Calu3 (cell line): Measurements from ENCODE around the gene FAM43A. TPM values are rescaled to one million over a fixed set of nuclear protein-coding genes. Genes with fewer than 3 reads are reported as not detected.

ENCODE experiments used
- BruUV-seq: library from RNA; stranded (reverse); fragments of 400-500 nt; replicated peaks from 2 replicates; lab custom pipeline; 2021; lab: Mats Ljungman, UMichigan
- CTCF ChIA-PET: fragments of 300-600 bp; sonication (Branson Sonifier 250); formaldehyde crosslinking; loops from one replicate; lab custom pipeline; 2022; ENCODE audit warnings: antibody characterized with exemption; lab: Charles Lee
- DNase-seq: peaks from one replicate; pipeline ENCODE4 v3.0.0; 2022
- H3K27ac Mint-ChIP-seq: one replicate; pipeline ENCODE4 v1.8.0; 2022; ENCODE audit warnings: mixed read lengths; ENCODE audit not compliant: unreplicated experiment
- H3K27me3 Mint-ChIP-seq: one replicate; pipeline ENCODE4 v1.8.0; 2022; ENCODE audit warnings: mixed read lengths; ENCODE audit not compliant: unreplicated experiment
- H3K36me3 Mint-ChIP-seq: one replicate; pipeline ENCODE4 v1.8.0; 2022; ENCODE audit warnings: mild to moderate bottlenecking, moderate library complexity, mixed read lengths; ENCODE audit not compliant: insufficient read depth, unreplicated experiment
- H3K4me1 Mint-ChIP-seq: one replicate; pipeline ENCODE4 v1.8.0; 2022; ENCODE audit warnings: mild to moderate bottlenecking, low read depth, mixed read lengths; ENCODE audit not compliant: unreplicated experiment
- H3K4me3 Mint-ChIP-seq: one replicate; pipeline ENCODE4 v1.8.0; 2022; ENCODE audit warnings: mild to moderate bottlenecking, low read depth, moderate library complexity, mixed read lengths; ENCODE audit not compliant: unreplicated experiment
- H3K9me3 Mint-ChIP-seq: one replicate; pipeline ENCODE4 v1.8.0; 2022; ENCODE audit warnings: low read depth, mixed read lengths; ENCODE audit not compliant: unreplicated experiment
- intact Hi-C: fragments of 100-400 bp; cut with micrococcal nuclease; formaldehyde crosslinking; loops from one replicate; pipeline ENCODE4 v1.10.0; 2022; ENCODE audit not compliant: unreplicated experiment
- total RNA-seq: library from RNA; stranded (reverse); gene quantifications from 2 replicates; pipeline ENCODE4 v1.2.3, GENCODE V29; 2022
- TF ChIP-seq, protein P1 (sequence below): fragments of 200-600 bp; IDR thresholded peaks from one replicate; pipeline ENCODE4 v1.8.0; 2022; ENCODE audit warnings: antibody characterized with exemption; ENCODE audit not compliant: unreplicated experiment

Gene FAM43A
- total RNA-seq, 1 experiment from 2014 or later, result 1.8 TPM

DNA sequence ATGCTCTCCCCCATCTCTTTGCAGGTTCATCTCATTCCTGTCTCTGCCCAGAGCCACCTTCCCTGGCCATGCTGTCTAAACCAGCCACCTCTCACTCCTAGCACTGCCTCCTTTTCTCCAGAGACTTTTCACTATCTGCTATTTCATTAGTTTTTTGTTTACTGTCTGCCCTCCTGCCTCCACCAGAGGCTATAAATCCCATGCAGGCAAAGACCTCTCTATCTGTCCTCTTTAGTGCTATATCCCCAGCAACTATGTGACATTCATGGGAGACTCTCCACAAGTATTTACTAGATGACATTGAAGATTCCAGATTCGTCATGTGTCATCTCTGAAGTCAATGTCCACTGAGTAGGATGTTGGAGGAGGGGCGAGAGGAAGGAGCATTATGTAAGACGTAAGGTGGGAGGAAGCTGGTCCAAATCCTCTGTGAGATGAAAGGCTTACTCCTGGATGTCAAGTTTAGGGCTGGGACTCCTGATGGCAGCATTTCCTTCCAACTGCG is 3.4 kb upstream of the FAM43A start:
- CTCF ChIA-PET, result interaction anchor here (0.5 to 2.7 kb wide), 45 partner anchors 11 to 589 kb away, joined by 3 to 83 read pairs (median 6); partner anchors contain the start of genes LSG1 and XXYLT1
- intact Hi-C loops, result loop anchor here (1.0 to 10.0 kb wide), 7 partner anchors 59 to 833 kb away; no protein-coding TSS in a partner anchor
- peaks cover 27% of the 10 kb centered on the region for H3K36me3 Mint-ChIP-seq
- DNase-seq, result no peak
- peaks cover 39% of the 10 kb centered on the region for H3K27me3 Mint-ChIP-seq
- H3K4me1 Mint-ChIP-seq, result peaks cover 26% of the 10 kb centered on the region
- BruUV-seq, result no TSS peak
- no peaks in the 10 kb centered on the region for H3K9me3 Mint-ChIP-seq
- no peak overlapping the region for H3K27ac Mint-ChIP-seq
- H3K4me3 Mint-ChIP-seq, result no peak overlapping the region
- TF ChIP-seq, protein P1, sequence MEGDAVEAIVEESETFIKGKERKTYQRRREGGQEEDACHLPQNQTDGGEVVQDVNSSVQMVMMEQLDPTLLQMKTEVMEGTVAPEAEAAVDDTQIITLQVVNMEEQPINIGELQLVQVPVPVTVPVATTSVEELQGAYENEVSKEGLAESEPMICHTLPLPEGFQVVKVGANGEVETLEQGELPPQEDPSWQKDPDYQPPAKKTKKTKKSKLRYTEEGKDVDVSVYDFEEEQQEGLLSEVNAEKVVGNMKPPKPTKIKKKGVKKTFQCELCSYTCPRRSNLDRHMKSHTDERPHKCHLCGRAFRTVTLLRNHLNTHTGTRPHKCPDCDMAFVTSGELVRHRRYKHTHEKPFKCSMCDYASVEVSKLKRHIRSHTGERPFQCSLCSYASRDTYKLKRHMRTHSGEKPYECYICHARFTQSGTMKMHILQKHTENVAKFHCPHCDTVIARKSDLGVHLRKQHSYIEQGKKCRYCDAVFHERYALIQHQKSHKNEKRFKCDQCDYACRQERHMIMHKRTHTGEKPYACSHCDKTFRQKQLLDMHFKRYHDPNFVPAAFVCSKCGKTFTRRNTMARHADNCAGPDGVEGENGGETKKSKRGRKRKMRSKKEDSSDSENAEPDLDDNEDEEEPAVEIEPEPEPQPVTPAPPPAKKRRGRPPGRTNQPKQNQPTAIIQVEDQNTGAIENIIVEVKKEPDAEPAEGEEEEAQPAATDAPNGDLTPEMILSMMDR, result no peak

DNA sequence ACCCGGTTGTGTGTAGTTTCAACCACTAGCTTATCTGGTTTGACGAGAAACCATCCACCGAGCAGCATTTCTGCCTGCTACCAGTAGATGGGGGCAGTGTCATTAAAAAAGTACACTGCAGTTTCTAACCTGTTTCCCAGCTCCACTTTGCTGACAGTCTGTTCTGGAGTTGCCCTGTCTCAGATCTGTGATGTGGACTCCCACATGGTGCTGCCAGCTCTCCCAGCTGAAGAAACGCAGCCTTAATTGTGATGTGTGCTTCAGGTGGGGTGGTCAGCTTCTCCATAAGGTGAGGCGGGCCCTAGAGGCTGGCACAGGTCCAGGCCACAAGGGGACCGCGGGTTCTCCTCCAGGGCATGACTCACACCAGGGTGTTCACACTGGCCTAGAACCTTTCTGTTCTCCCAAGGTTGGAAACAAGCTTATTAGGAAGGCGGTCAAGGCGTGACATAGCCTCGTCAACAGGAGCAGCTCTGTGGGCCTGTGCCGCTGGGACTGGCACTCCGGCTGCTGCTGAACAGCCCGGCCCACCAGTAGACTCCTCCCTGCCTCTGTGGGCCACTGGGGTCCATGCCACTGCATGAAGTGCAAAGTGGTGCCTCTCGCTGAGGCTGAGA is 2.9 kb upstream of the FAM43A start:
- peak overlapping the region; percentile 6 for H3K4me3 Mint-ChIP-seq
- no TSS peak for BruUV-seq
- intact Hi-C loops, result loop anchor here (1.0 to 10.0 kb wide), 7 partner anchors 58 to 832 kb away; no protein-coding TSS in a partner anchor
- TF ChIP-seq, protein P1, result peak; percentile 96
- H3K27me3 Mint-ChIP-seq, result peaks cover 41% of the 10 kb centered on the region
- CTCF ChIA-PET, result interaction anchor here (0.5 to 2.7 kb wide), 47 partner anchors 8 to 860 kb away, joined by 3 to 83 read pairs (median 5); partner anchors contain the start of genes LSG1 and XXYLT1
- H3K36me3 Mint-ChIP-seq, result peaks cover 31% of the 10 kb centered on the region
- peaks cover 29% of the 10 kb centered on the region for H3K4me1 Mint-ChIP-seq
- peak; percentile 89 for DNase-seq
- H3K27ac Mint-ChIP-seq, result no peak overlapping the region
- H3K9me3 Mint-ChIP-seq, result no peaks in the 10 kb centered on the region

- H3K4me3 Mint-ChIP-seq, result no peak overlapping the region
- H3K27ac Mint-ChIP-seq, result no peak overlapping the region
- H3K4me1 Mint-ChIP-seq, result peaks cover 29% of the 10 kb centered on the region
- no peak for DNase-seq
- peaks cover 43% of the 10 kb centered on the region for H3K27me3 Mint-ChIP-seq
- TF ChIP-seq, protein P1, result no peak
- no peaks in the 10 kb centered on the region for H3K9me3 Mint-ChIP-seq
- BruUV-seq, result no TSS peak
- CTCF ChIA-PET, result interaction anchor here (0.7 to 2.7 kb wide), 32 partner anchors 8 to 588 kb away, joined by 3 to 83 read pairs (median 6); partner anchors contain the start of genes LSG1 and XXYLT1
- H3K36me3 Mint-ChIP-seq, result peaks cover 31% of the 10 kb centered on the region
- intact Hi-C loops, result loop anchor here (2.0 to 10.0 kb wide), 6 partner anchors 57 to 831 kb away; no protein-coding TSS in a partner anchor
Measured at GRCh38 chr3:194683380-194683779, 2.3 kb upstream of the FAM43A start.

DNA sequence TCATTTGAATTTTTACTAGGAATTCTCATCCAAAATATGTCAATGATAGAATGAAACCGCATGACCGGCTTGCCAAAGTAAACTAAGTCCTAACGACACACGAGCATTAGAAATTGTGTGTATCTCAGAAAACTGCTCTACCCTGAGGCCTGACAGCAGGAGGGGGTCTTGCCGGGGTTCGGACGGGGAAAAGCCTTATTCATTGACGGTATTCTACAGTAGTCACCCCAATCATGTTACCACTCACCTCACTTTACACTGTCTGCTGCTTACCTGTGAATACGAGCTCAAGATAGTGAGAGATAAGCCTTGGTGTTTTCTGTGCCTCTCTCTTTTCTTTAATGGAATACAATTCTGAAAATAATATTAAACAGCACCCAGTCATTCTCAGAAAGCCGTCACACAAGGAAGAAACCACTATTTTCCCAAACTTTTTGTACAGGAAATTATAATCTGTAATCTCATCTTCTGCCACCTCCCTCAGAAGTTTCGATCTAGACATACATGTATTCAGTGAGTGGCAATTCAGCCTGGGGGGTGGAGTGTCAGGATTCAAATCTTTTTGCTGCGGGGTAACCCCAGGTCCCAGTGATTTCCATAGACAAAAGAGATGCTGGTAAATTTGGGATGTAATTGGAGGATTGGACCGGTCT is 492 bp upstream of the FAM43A start:
- no peak overlapping the region for H3K27ac Mint-ChIP-seq

More for the DNA sequence above, 492 bp upstream of the FAM43A start:
- DNase-seq, result no peak
- BruUV-seq, result no TSS peak
- Mint-ChIP-seq H3K4me3 (peak overlapping the region; percentile 90), H3K27me3 (peaks cover 36% of the 10 kb centered on the region), H3K9me3 (no peaks in the 10 kb centered on the region), H3K4me1 (peaks cover 29% of the 10 kb centered on the region), H3K36me3 (peaks cover 31% of the 10 kb centered on the region)
- TF ChIP-seq, protein P1, result no peak
- intact Hi-C loops, result loop anchor here (10.0 kb wide), 3 partner anchors 80 to 830 kb away; no protein-coding TSS in a partner anchor
- CTCF ChIA-PET, result interaction anchor here (1.0 to 3.2 kb wide), 2 partner anchors 13 to 27 kb away, joined by 3 to 27 read pairs; partner anchors contain the start of gene LSG1
